ENCODE results near the gene MPZL1. TPM values are rescaled to one million over a fixed set of nuclear protein-coding genes. Genes with fewer than 3 reads are reported as not detected.

Gene MPZL1
- total and polyA plus RNA-seq, 4 donors, result 11.3 to 26.1 (median 16.8) TPM

- H3K36me3 ChIP-seq (ENCODE audit: control insufficient read depth in 4 of 4, insufficient read depth in 3 of 4, low read depth in 1 of 4, low read length in 3 of 4), result peaks cover 0 to 4% (median 0%) of the 10 kb centered on the region in 4 donors
- H3K4me1 ChIP-seq (ENCODE audit: control insufficient read depth in 4 of 4, insufficient read depth in 4 of 4, low read length in 3 of 4), result no peaks in the 10 kb centered on the region
- H3K4me3 ChIP-seq (ENCODE audit: low read depth in 1 of 3, low read length in 3 of 3), result no peak overlapping the region
- TF ChIP-seq ZBTB33 (IDR thresholded peaks at IDR 0.05) (no peak), FOXA2 (IDR thresholded peaks at IDR 0.05) (no peak), SP1 (IDR thresholded peaks at IDR 0.05) (no peak), JUND (IDR thresholded peaks at IDR 0.05) (no peak)
- no peak overlapping the region for H3K9ac ChIP-seq (ENCODE audit: low read depth in 1 of 2, low read length in 2 of 2)
- H3K27me3 ChIP-seq (ENCODE audit: control insufficient read depth in 4 of 4, insufficient read depth in 4 of 4, low read length in 3 of 4), result no peaks in the 10 kb centered on the region
- H3K9me3 ChIP-seq (ENCODE audit: control insufficient read depth in 4 of 4, low read length in 3 of 4), result no peaks in the 10 kb centered on the region
- DNase-seq (ENCODE audit: low spot score), result no peak
- no peak overlapping the region for H3K27ac ChIP-seq (ENCODE audit: low read depth in 1 of 2, low read length in 2 of 2)
These were observed 46.0 kb downstream of the MPZL1 start for GRCh38 chr1:167767761-167768160.

- Histone ChIP-seq H3K27ac (ENCODE audit: low read depth in 1 of 2, low read length in 2 of 2) (no peak overlapping the region), H3K27me3 (ENCODE audit: control insufficient read depth in 4 of 4, insufficient read depth in 4 of 4, low read length in 3 of 4) (no peaks in the 10 kb centered on the region), H3K9me3 (ENCODE audit: control insufficient read depth in 4 of 4, low read length in 3 of 4) (no peaks in the 10 kb centered on the region), H3K4me3 (ENCODE audit: low read depth in 1 of 3, low read length in 3 of 3) (no peak overlapping the region), H3K9ac (ENCODE audit: low read depth in 1 of 2, low read length in 2 of 2) (no peak overlapping the region), H3K4me1 (ENCODE audit: control insufficient read depth in 4 of 4, insufficient read depth in 4 of 4, low read length in 3 of 4) (no peaks in the 10 kb centered on the region), H3K36me3 (ENCODE audit: control insufficient read depth in 4 of 4, insufficient read depth in 3 of 4, low read depth in 1 of 4, low read length in 3 of 4) (peaks cover 0 to 8% (median 3%) of the 10 kb centered on the region in 4 donors)
- 93% methylated on average over 3 of the region's 3 CpGs for whole genome bisulfite sequencing
- no peak for DNase-seq (ENCODE audit: low spot score)
- TF ChIP-seq FOXA1 (IDR thresholded peaks at IDR 0.05), result no peak
- TF ChIP-seq CTCF (IDR thresholded peaks at IDR 0.05; ENCODE audit: low read depth, low read length, missing input control), result no peak
- no peak for TF ChIP-seq EGR1 (IDR thresholded peaks at IDR 0.05; ENCODE audit: low read depth in 2 of 2)
- TF ChIP-seq GABPA (IDR thresholded peaks at IDR 0.05 in 1 of 2, conservative IDR thresholded peaks at IDR 0.05 in 1 of 2), result no peak
- no peak for TF ChIP-seq JUND (IDR thresholded peaks at IDR 0.05)
- no peak for TF ChIP-seq MAX (IDR thresholded peaks at IDR 0.05)
- no peak for TF ChIP-seq ZBTB33 (IDR thresholded peaks at IDR 0.05)
- TF ChIP-seq RXRA (IDR thresholded peaks at IDR 0.05), result no peak
- TF ChIP-seq TAF1 (conservative IDR thresholded peaks at IDR 0.05), result no peak
- no peak for TF ChIP-seq SP1 (IDR thresholded peaks at IDR 0.05)
- no peak for TF ChIP-seq NR2F2 (IDR thresholded peaks at IDR 0.05)
- no peak for TF ChIP-seq HNF4A (conservative IDR thresholded peaks at IDR 0.05)
- no peak for TF ChIP-seq RAD21 (IDR thresholded peaks at IDR 0.05)
- TF ChIP-seq ATF3 (IDR thresholded peaks at IDR 0.05), result no peak
- TF ChIP-seq YY1 (IDR thresholded peaks at IDR 0.05), result no peak
- no peak for TF ChIP-seq HNF4G (IDR thresholded peaks at IDR 0.05)
- TF ChIP-seq FOXA2 (IDR thresholded peaks at IDR 0.05), result no peak
- TF ChIP-seq REST (IDR thresholded peaks at IDR 0.05), result no peak
These were observed 48.3 kb downstream of the MPZL1 start for GRCh38 chr1:167770127-167770526.

Data from liver (tissue), 9 donors.